TTC549 (cell line): ENCODE measurements around the gene CACNA2D3.

Experiments used
- FAIRE-seq: peaks from 2 replicates; lab custom pipeline; 2012; peaks lifted over from hg19 to GRCh38; lab: Jason Lieb, UNC

The CACNA2D3 gene

GRCh38 chr3:55014906-55015305, 892.6 kb downstream of the CACNA2D3 start:
- FAIRE-seq: no peak

GRCh38 chr3:55017876-55018275, 895.5 kb downstream of the CACNA2D3 start:
- FAIRE-seq: no peak

- no peak for FAIRE-seq
These were observed 908.6 kb downstream of the CACNA2D3 start for GRCh38 chr3:55030938-55031337.

GRCh38 chr3:55036883-55037577, 914.7 kb downstream of the CACNA2D3 start:
- FAIRE-seq: no peak

GRCh38 chr3:55042591-55042990, 920.2 kb downstream of the CACNA2D3 start:
- no peak for FAIRE-seq

- no peak for FAIRE-seq
These were observed 922.1 kb downstream of the CACNA2D3 start for GRCh38 chr3:55044486-55044885.

GRCh38 chr3:55059027-55059629, 936.8 kb downstream of the CACNA2D3 start:
- FAIRE-seq: no peak

- no peak for FAIRE-seq
These were observed 938.8 kb downstream of the CACNA2D3 start for GRCh38 chr3:55060896-55061719.

- FAIRE-seq: no peak
These were observed 939.3 kb downstream of the CACNA2D3 start for GRCh38 chr3:55061720-55062034.

- no peak for FAIRE-seq
These were observed 941.8 kb downstream of the CACNA2D3 start for GRCh38 chr3:55064164-55064563.

GRCh38 chr3:55065331-55065730, 943.0 kb downstream of the CACNA2D3 start:
- no peak for FAIRE-seq

GRCh38 chr3:55066551-55067047, 944.2 kb downstream of the CACNA2D3 start:
- FAIRE-seq: no peak

- no peak for FAIRE-seq
These were observed 947.6 kb downstream of the CACNA2D3 start for GRCh38 chr3:55069950-55070349.

GRCh38 chr3:55074796-55075195, 952.4 kb downstream of the CACNA2D3 start:
- no peak for FAIRE-seq

- FAIRE-seq: no peak
These were observed 953.5 kb downstream of the CACNA2D3 start for GRCh38 chr3:55075846-55076245.

- no peak for FAIRE-seq
These were observed 955.4 kb downstream of the CACNA2D3 start for GRCh38 chr3:55077726-55078125.

GRCh38 chr3:55078876-55079275, 956.5 kb downstream of the CACNA2D3 start:
- no peak for FAIRE-seq

- FAIRE-seq: no peak
These were observed 962.9 kb downstream of the CACNA2D3 start for GRCh38 chr3:55085231-55085630.

GRCh38 chr3:55089211-55089610, 966.9 kb downstream of the CACNA2D3 start:
- FAIRE-seq: no peak

GRCh38 chr3:55090291-55090690, 967.9 kb downstream of the CACNA2D3 start:
- no peak for FAIRE-seq

GRCh38 chr3:55090746-55091145, 968.4 kb downstream of the CACNA2D3 start:
- no peak for FAIRE-seq

- no peak for FAIRE-seq
These were observed 969.3 kb downstream of the CACNA2D3 start for GRCh38 chr3:55091381-55092225.
